SK-N-SH treated with all-trans-retinoic acid at 6 μM for 48 hours (cell line): ENCODE data around the gene LHX2.

ENCODE experiments used
- ATAC-seq: fragments of 200-7000 bp; cut with Tn5 transposase; 3 replicates; pipeline ENCODE4 v1.9.1; 2020; ENCODE audit warnings: mild to moderate bottlenecking, moderate library complexity
- ARNTL ChIP-seq: fragments of 450-650 bp; formaldehyde crosslinking; IDR thresholded peaks from 2 replicates; pipeline ENCODE4 v1.5.0; 2020; ENCODE audit warnings: low read depth, mild to moderate bottlenecking, moderate library complexity, borderline replicate concordance
- BACH2 ChIP-seq: fragments of 250-450 bp; sonication (Bioruptor Pico); IDR thresholded peaks from 2 replicates; pipeline ENCODE4 v1.9.0; 2021; ENCODE audit warnings: mild to moderate bottlenecking, borderline replicate concordance
- CSDC2 ChIP-seq: fragments of 250-450 bp; sonication (Bioruptor Pico); IDR thresholded peaks from 2 replicates; pipeline ENCODE4 v1.5.0; 2020; ENCODE audit warnings: mild to moderate bottlenecking, moderate library complexity
- ESRRG ChIP-seq: fragments of 250-450 bp; sonication (Bioruptor Pico); IDR thresholded peaks from 2 replicates; pipeline ENCODE4 v1.6.1; 2021; ENCODE audit warnings: mild to moderate bottlenecking
- GLIS3 ChIP-seq: fragments of 250-450 bp; sonication (Bioruptor Pico); IDR thresholded peaks from 2 replicates; pipeline ENCODE4 v1.5.0; 2020; ENCODE audit warnings: mild to moderate bottlenecking, moderate library complexity
- ISL1 ChIP-seq: fragments of 250-450 bp; sonication (Bioruptor Pico); IDR thresholded peaks from 2 replicates; pipeline ENCODE4 v2.1.2; 2022; ENCODE audit warnings: mild to moderate bottlenecking, moderate library complexity
- OSR1 ChIP-seq: fragments of 250-450 bp; sonication (Bioruptor Pico); IDR thresholded peaks from 2 replicates; pipeline ENCODE4 v1.8.0; 2022; ENCODE audit warnings: moderate library complexity, mild to moderate bottlenecking, inconsistent platforms
- PPARA ChIP-seq: fragments of 250-450 bp; sonication (Bioruptor Pico); IDR thresholded peaks from 2 replicates; pipeline ENCODE4 v1.5.0; 2020; ENCODE audit warnings: mild to moderate bottlenecking, borderline replicate concordance
- RARB ChIP-seq: fragments of 250-450 bp; sonication (Bioruptor Pico); IDR thresholded peaks from 2 replicates; pipeline ENCODE4 v1.8.0; 2021; ENCODE audit warnings: mild to moderate bottlenecking, moderate library complexity
- TCF4 ChIP-seq: fragments of 250-450 bp; sonication (Bioruptor Pico); IDR thresholded peaks from 2 replicates; pipeline ENCODE4 v1.8.0; 2021; ENCODE audit warnings: mild to moderate bottlenecking, moderate library complexity, borderline replicate concordance
- TOX ChIP-seq: fragments of 250-450 bp; sonication (Bioruptor Pico); IDR thresholded peaks from 2 replicates; pipeline ENCODE4 v1.8.0; 2021; ENCODE audit warnings: mild to moderate bottlenecking, moderate library complexity, borderline replicate concordance
- ZC3H10 ChIP-seq: fragments of 250-450 bp; sonication (Bioruptor Pico); IDR thresholded peaks from 2 replicates; pipeline ENCODE4 v1.5.1; 2021; ENCODE audit warnings: mild to moderate bottlenecking, moderate library complexity
- ZFP3 ChIP-seq: fragments of 250-450 bp; sonication (Bioruptor Pico); IDR thresholded peaks from 2 replicates; pipeline ENCODE4 v1.5.0; 2020; ENCODE audit warnings: mild to moderate bottlenecking, moderate library complexity
- ZFP30 ChIP-seq: fragments of 450-650 bp; formaldehyde crosslinking; IDR thresholded peaks from 2 replicates; pipeline ENCODE4 v1.5.0; 2022; ENCODE audit warnings: mild to moderate bottlenecking, moderate library complexity
- ZNF565 ChIP-seq: fragments of 450-650 bp; formaldehyde crosslinking; conservative IDR thresholded peaks from 2 replicates; pipeline ENCODE4 v1.5.0; 2020; ENCODE audit warnings: low read depth, mild to moderate bottlenecking, moderate library complexity
- ZNF70 ChIP-seq: fragments of 450-650 bp; formaldehyde crosslinking; IDR thresholded peaks from 2 replicates; pipeline ENCODE4 v1.5.0; 2020; ENCODE audit warnings: mild to moderate bottlenecking, moderate library complexity
- ZNF8 ChIP-seq: fragments of 450-650 bp; formaldehyde crosslinking; IDR thresholded peaks from 2 replicates; pipeline ENCODE4 v1.5.0; 2020; ENCODE audit warnings: mild to moderate bottlenecking, moderate library complexity
- TF ChIP-seq, protein P1 (sequence below): fragments of 250-450 bp; sonication (Bioruptor Pico); IDR thresholded peaks from 2 replicates; pipeline ENCODE4 v1.8.0; 2021; ENCODE audit warnings: low read depth, mild to moderate bottlenecking, moderate library complexity, borderline replicate concordance
- TF ChIP-seq, protein P2 (sequence below): fragments of 250-450 bp; sonication (Bioruptor Pico); IDR thresholded peaks from 2 replicates; pipeline ENCODE4 v1.5.1; 2020; ENCODE audit warnings: low read depth, mild to moderate bottlenecking, moderate library complexity
- TF ChIP-seq, protein P3 (sequence below): fragments of 250-450 bp; sonication (Bioruptor Pico); IDR thresholded peaks from 2 replicates; pipeline ENCODE4 v1.5.0; 2020; ENCODE audit warnings: mild to moderate bottlenecking, moderate library complexity
- TF ChIP-seq, protein P4 (sequence below): fragments of 250-450 bp; sonication (Bioruptor Pico); IDR thresholded peaks from 2 replicates; pipeline ENCODE4 v1.5.1; 2021; ENCODE audit warnings: mild to moderate bottlenecking, moderate library complexity
- TF ChIP-seq, protein P5 (sequence below): fragments of 250-450 bp; sonication (Bioruptor Pico); IDR thresholded peaks from 2 replicates; pipeline ENCODE4 v1.8.0; 2020; ENCODE audit warnings: mild to moderate bottlenecking, moderate library complexity, borderline replicate concordance

LHX2 gene

DNA sequence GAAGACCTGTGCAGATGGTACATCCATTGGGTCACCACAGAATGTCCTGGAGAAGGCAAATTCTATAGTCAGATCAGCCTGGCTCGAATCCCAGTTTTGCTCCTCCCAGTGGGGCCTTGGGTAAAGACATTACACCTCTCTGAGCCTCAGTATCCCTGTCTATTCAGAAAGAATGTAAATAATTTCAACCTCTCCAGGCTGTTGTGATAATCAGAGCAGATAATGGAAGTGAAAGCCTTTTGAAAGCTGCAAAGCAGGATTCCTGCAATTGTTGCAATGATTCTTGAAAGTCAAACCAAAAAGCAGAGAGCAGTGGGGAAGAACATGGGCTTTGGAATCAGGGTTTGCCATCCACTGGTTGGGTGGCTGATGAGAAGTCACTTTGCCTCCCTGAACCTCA is 63.2 kb downstream of the LHX2 start:
- ATAC-seq, result no peak
- no peak for TF ChIP-seq ZNF565 (CRISPR knock-in tag)
- TF ChIP-seq ZNF8, result no peak
- TF ChIP-seq, protein P1, sequence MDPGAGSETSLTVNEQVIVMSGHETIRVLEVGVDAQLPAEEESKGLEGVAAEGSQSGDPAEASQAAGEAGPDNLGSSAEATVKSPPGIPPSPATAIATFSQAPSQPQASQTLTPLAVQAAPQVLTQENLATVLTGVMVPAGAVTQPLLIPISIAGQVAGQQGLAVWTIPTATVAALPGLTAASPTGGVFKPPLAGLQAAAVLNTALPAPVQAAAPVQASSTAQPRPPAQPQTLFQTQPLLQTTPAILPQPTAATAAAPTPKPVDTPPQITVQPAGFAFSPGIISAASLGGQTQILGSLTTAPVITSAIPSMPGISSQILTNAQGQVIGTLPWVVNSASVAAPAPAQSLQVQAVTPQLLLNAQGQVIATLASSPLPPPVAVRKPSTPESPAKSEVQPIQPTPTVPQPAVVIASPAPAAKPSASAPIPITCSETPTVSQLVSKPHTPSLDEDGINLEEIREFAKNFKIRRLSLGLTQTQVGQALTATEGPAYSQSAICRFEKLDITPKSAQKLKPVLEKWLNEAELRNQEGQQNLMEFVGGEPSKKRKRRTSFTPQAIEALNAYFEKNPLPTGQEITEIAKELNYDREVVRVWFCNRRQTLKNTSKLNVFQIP, result no peak
- TF ChIP-seq, protein P2, sequence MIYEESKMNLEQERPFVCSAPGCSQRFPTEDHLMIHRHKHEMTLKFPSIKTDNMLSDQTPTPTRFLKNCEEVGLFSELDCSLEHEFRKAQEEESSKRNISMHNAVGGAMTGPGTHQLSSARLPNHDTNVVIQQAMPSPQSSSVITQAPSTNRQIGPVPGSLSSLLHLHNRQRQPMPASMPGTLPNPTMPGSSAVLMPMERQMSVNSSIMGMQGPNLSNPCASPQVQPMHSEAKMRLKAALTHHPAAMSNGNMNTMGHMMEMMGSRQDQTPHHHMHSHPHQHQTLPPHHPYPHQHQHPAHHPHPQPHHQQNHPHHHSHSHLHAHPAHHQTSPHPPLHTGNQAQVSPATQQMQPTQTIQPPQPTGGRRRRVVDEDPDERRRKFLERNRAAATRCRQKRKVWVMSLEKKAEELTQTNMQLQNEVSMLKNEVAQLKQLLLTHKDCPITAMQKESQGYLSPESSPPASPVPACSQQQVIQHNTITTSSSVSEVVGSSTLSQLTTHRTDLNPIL (CRISPR knock-in tag), result no peak
- TF ChIP-seq TCF4 (CRISPR knock-in tag), result no peak
- TF ChIP-seq ZC3H10 (CRISPR knock-in tag), result no peak
- no peak for TF ChIP-seq CSDC2 (CRISPR knock-in tag)
- TF ChIP-seq BACH2 (CRISPR knock-in tag), result no peak
- no peak for TF ChIP-seq RARB (CRISPR knock-in tag)
- no peak for TF ChIP-seq GLIS3 (CRISPR knock-in tag)
- TF ChIP-seq PPARA (CRISPR knock-in tag), result no peak

DNA sequence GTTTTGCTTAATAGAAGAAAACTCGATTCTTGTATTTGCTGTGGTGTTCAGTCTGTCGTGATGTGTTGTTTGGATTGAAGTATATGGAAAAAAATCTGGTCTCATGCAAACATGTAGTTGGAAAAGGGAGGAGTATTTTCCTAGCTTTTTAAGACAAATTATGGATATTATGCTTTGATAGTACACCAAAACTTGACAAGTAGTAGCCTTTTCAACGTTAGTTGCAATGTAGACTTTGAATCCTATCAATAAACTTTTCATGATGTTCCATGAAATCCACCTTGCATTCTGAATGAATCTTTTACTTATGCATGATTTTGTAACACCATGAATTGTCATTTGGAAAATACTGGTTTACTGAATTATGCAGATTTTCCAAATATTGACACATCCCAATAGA is 64.2 kb downstream of the LHX2 start:
- no peak for ATAC-seq
- TF ChIP-seq, protein P3, sequence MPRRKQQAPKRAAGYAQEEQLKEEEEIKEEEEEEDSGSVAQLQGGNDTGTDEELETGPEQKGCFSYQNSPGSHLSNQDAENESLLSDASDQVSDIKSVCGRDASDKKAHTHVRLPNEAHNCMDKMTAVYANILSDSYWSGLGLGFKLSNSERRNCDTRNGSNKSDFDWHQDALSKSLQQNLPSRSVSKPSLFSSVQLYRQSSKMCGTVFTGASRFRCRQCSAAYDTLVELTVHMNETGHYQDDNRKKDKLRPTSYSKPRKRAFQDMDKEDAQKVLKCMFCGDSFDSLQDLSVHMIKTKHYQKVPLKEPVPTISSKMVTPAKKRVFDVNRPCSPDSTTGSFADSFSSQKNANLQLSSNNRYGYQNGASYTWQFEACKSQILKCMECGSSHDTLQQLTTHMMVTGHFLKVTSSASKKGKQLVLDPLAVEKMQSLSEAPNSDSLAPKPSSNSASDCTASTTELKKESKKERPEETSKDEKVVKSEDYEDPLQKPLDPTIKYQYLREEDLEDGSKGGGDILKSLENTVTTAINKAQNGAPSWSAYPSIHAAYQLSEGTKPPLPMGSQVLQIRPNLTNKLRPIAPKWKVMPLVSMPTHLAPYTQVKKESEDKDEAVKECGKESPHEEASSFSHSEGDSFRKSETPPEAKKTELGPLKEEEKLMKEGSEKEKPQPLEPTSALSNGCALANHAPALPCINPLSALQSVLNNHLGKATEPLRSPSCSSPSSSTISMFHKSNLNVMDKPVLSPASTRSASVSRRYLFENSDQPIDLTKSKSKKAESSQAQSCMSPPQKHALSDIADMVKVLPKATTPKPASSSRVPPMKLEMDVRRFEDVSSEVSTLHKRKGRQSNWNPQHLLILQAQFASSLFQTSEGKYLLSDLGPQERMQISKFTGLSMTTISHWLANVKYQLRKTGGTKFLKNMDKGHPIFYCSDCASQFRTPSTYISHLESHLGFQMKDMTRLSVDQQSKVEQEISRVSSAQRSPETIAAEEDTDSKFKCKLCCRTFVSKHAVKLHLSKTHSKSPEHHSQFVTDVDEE (CRISPR knock-in tag), result no peak
- TF ChIP-seq ESRRG (CRISPR knock-in tag), result no peak
- TF ChIP-seq ZNF70 (CRISPR knock-in tag), result no peak
- TF ChIP-seq, protein P4, sequence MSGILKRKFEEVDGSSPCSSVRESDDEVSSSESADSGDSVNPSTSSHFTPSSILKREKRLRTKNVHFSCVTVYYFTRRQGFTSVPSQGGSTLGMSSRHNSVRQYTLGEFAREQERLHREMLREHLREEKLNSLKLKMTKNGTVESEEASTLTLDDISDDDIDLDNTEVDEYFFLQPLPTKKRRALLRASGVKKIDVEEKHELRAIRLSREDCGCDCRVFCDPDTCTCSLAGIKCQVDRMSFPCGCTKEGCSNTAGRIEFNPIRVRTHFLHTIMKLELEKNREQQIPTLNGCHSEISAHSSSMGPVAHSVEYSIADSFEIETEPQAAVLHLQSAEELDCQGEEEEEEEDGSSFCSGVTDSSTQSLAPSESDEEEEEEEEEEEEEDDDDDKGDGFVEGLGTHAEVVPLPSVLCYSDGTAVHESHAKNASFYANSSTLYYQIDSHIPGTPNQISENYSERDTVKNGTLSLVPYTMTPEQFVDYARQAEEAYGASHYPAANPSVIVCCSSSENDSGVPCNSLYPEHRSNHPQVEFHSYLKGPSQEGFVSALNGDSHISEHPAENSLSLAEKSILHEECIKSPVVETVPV (CRISPR knock-in tag), result no peak
- TF ChIP-seq ZNF8, result no peak
- no peak for TF ChIP-seq TCF4 (CRISPR knock-in tag)
- TF ChIP-seq BACH2 (CRISPR knock-in tag), result no peak
- no peak for TF ChIP-seq OSR1
- TF ChIP-seq ZFP3, result no peak
- TF ChIP-seq ZC3H10 (CRISPR knock-in tag), result no peak
- TF ChIP-seq ISL1 (CRISPR knock-in tag), result no peak
- TF ChIP-seq ZFP30, result no peak
- no peak for TF ChIP-seq PPARA (CRISPR knock-in tag)
- TF ChIP-seq CSDC2 (CRISPR knock-in tag), result no peak
- TF ChIP-seq TOX, result no peak
- no peak for TF ChIP-seq ARNTL (CRISPR knock-in tag)
- no peak for TF ChIP-seq RARB (CRISPR knock-in tag)
- TF ChIP-seq, protein P1, result no peak
- TF ChIP-seq, protein P5, sequence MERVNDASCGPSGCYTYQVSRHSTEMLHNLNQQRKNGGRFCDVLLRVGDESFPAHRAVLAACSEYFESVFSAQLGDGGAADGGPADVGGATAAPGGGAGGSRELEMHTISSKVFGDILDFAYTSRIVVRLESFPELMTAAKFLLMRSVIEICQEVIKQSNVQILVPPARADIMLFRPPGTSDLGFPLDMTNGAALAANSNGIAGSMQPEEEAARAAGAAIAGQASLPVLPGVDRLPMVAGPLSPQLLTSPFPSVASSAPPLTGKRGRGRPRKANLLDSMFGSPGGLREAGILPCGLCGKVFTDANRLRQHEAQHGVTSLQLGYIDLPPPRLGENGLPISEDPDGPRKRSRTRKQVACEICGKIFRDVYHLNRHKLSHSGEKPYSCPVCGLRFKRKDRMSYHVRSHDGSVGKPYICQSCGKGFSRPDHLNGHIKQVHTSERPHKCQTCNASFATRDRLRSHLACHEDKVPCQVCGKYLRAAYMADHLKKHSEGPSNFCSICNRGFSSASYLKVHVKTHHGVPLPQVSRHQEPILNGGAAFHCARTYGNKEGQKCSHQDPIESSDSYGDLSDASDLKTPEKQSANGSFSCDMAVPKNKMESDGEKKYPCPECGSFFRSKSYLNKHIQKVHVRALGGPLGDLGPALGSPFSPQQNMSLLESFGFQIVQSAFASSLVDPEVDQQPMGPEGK, result no peak
- TF ChIP-seq ZNF565 (CRISPR knock-in tag), result no peak
